RPMI8226 (cell line): ENCODE measurements around the gene ELFN2.

ENCODE experiments used
- DNase-seq: peaks from one replicate; pipeline ENCODE4 v3.0.0-alpha.2; 2015

Gene ELFN2

DNA sequence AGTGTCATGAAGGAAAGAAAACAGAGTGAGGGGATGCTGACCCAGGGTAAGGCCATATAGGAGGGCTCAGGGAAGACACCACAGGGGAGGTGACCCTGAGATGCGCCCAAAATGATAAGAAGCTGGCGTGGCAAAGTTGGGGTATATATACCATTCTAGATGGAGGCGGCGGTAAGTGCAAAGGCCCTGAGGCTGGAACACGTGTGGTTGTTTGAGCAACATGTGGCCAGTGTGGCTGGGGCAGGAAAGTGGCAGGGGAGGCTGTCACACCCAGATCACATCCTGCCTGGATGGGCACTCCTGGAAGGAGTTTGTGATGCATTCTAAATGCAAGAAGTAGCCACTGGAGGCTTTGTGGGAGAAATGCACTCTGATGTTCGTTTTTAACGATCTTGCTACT, 74.8 kb downstream of the ELFN2 start:
- no peak for DNase-seq

DNA sequence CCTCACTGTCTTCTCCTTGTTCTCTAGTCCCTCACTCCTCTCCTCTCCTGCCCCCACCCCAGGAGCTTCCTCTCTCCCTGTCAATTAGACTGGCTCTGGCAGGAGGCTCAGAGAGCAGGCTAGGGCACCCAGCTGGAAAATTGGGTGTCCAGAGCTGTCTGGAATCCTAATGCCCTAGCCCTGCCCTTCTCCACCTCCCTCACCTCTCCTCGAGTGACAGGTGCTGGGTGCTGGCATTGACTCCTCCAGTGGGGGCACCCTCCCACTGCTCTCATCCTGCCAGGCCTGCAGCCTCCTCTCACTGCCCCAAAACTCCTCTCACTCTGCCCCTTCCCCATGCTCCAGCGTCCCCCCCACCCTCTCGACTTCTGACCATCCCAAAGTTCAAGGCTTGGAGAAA, 76.0 kb downstream of the ELFN2 start:
- DNase-seq, result peak; percentile 68

DNA sequence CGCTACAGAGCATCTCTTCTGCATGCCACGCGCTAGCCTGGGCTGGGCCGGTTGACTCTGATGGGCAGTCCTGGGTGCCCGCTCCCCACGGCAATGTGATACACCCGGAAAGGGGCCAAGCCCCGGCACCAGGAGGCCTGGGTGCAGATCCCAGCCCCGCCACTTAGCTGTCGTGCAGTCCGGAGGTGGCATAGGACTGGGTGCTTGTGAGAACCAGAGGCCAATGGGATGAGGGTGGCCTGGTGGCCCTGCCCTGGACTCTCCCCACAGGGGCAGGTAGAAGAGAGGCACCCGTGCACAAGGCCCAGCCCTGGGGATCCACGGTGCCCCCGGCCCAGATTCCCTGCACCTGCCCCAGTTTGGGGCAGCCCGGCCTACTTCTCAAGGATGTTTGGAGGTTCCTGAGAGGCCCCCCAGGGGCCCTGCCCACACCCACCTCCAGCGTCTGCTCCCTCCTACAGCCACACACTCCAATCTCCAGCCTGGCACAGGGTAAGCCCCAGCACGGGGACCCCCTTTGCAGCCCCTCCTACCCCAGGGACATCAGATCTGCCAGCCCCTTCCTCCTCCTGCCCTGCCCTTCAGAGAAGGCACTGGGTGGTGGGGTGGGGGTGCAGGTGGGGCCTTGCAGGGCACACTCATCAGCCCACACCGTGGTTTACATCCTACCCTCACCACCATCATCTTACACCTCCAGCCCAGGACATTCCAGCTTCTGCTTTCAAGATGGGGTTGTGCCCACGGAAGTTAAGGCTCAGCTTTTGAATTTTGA, 78.0 kb downstream of the ELFN2 start:
- DNase-seq, result no peak

DNA sequence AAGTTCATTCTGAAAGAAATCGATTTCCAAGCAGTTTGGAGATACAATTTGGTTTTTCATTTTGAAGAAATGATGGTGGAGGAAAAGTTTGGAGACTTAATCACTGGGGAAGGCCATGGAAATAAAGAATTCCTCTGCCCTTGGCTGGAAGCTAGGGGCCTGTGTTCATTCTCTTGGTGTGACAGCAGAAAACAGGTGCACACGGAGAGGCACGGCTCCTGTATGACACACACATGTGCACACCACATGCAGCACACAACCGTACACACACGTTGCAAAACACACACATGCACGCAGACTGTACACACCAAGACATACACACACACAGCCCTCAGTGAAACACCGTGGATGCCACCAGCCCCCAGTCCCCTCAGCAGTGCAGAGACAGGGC, 80.8 kb downstream of the ELFN2 start:
- DNase-seq, result no peak

DNA sequence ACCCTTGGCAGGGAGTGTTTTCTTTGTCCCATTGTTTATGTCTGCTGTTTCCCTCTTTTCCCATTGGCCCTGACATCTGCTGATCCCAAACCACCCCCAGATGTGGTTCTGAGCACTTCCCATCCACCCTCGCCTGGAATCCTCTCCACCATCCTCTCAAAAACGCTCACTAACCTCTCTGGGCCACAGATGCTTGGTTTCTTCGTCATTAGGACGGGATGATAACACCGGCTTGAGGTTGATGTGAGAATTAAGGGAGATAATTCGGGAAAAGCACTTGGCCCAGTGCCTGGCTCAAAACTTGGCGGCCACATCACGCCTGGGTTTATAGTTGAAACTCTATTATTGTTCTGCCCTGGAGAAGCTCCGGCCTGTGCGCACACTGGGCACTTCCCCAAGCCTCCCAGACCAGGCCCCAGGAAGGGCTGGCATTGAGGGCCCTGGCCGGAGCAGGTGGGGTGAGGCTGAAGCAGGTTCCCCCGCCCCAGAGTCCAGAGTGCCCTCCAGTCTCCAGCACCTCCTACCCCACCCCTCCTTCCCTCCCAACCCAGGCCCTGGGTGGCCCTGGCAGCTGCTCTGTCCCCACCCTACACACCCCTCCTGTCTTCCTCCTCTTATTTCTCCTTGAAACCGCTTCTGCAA, 81.3 kb downstream of the ELFN2 start:
- no peak for DNase-seq

DNA sequence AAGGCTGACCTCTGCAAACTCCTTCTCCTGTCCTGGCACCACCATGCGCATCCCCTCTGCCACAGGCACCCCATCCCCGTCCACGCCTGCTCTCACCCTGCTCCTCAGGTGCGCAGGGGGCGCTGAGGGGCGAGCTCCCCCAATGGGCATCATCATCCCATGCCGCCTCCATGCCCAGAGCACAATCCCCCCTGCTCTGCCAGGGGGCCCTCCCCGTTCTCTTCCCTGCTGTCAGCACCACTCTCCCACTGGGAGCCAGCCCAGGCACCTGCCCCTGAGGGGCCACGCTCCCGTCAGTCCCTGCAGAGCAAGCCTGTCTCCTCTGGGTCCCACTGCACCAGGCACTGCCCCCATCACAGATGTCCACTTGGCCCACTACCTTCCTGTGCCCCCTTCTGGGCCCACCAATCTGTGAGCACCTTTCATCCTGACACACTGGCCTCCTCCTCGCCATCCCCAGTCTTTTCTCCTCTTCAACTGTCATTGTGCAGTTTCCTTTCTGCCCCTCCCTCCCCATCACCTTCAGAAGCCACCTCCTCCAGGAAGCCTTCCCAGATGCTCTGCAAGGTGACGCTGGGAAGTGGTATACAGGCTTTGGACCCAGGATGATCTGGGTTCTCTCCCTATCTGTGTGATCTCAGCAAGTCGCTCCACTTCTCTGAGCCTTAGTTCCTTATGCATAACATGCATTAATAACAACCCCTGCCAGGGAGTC, 82.4 kb downstream of the ELFN2 start:
- DNase-seq, result no peak

DNA sequence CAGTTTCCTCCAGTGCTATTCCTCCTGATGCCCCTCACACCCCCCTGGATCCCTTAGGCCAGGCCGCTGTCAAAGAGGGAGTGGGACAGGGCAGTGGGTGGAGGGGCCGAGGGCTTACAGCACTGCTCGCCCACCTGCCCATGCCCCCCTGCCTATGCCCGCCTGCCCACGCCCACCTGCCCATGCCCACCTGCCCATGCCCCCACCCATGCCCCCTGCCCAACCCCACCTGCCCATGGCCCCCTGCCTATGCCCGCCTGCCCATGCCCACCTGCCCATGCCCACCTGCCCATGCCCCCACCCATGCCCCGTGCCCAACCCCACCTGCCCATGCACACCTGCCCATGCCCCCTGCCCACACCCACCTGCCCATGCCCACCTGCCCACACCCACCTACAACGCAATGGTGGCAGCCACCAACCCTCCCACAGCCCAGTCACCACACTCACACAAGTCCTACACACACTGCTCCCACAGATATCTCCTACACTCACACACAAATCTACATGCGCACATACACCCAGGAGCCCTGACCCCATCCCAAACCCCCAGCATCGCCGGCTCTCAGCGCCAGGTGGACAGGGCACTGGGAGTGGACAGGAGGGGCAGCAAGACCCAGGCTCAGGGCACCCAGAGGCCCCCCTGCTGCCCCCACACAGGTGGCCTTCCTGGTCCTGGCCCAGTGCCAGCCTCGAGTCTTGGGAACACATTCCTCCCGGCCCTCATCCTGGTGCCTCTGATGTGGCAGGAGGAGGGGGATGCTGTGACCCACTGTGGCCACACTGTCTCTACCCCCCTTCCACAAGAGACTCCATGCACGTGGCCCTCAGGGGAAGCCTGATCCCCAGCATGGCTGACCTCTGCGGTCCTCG, 83.2 kb downstream of the ELFN2 start:
- DNase-seq, result no peak

DNA sequence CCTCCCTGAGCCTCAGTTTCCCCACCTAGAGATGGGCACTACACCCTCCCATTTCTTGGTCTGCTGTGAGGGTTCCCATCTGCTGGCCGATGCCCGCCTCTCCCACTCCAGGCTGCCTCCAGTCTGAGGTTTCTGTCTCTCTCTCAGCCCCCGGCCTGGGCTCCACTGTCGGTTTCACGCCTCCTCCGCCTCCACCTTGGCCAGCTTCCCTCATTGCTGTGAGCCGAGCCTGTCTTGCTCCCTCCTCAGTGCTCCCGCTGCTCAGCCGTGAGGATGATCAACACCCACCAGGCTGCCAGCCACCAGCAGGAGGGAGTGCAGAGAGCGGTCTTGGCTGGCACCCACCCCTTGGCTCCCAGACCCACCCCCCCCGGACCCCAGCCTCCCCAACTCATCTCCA, 83.9 kb downstream of the ELFN2 start:
- no peak for DNase-seq

DNA sequence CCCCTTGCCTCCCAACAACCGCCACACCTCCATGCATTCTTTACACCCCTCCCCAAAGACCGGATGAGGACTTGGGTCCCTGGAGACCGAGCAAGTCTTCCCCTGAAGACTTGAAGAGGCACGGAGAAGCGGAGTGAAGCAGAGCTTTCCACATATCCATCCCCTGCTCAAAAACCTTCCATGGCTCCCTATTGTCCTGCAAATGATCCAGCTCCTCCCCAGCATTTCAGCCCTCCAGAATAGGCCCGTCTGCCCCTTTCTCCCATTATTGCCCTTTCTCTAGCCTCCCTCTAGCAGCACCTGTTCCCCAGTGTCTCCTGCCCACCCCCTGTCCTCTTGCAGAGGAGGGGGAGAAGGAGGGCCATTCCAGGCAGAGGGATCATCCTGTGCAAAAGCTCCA, 85.2 kb downstream of the ELFN2 start:
- no peak for DNase-seq

DNA sequence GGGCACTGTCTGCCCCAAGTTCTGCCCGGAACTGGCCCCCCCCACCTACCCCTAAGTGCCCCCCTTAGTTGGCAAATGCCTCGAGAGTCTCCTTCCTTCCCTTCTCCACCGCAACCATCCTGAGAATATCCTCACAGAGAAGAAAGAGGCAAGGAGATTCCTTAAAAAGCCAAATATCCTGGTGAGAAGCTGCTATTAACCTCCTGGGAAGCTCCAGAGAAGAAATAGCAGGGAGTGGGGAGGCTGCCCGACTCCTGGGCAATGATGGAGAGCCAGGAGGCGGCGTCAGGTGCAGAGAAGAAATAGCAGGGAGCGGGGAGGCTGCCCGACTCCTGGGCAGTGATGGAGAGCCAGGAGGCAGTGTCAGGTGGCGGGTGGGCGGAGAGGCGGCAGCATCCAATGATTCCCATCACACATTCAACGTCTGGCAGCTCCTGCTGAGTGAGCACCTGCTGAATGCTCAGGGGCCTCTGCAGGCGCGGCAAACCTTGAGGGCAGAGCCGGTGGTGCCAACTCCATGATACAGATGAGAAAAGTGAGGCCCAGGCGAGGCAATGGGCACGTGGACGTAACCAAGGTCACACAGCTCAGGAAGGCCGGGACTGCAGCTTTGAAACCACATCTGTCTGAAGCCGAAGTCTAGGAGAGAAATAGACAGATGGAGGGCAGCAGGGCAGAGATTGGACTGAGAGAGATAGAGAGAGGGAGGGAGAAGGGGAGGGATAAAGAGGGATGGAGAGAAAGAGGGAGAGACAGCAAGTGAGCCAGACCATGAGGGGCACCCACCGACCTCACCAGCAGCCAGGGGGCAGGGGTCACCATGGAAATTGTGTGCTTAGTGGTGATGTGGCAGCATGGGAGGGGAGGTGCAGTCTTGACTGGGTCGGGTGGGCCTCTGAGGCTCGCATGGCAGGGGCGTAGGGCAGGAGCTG, 86.7 kb downstream of the ELFN2 start:
- DNase-seq, result no peak

DNA sequence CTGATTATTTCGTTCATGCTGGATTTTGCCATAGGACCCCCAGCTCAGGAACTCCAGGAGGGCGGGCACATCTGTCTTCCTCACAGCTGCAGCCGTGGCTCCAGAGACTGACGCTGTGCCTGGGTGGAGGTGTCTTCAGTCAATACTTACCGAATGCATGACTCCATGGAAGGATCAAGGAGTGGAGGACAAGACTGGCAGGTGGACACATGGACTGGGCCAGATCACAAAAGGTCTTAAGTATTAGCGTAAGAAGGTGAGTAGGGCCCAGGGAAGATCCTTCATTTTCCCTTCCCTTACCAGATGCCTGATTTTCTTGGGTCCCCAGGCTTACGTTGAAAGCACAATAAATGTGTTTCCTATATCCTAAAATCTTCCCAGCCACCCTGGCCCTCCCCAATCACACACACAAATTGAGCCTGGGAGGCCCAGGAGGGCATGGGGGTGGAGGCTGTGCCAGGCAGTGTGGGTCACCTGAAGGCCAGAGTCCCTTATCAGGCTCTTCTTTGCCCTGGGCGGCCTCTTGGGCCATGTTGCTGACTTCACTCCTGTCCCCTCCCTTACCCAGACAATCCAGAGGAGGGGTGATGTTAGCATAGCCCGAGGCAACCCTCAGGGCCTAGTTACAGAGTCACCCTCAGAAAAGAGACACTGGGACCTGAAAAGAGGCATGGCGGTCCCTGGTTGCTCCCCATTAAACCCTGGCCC, 88.6 kb downstream of the ELFN2 start:
- DNase-seq, result no peak

DNA sequence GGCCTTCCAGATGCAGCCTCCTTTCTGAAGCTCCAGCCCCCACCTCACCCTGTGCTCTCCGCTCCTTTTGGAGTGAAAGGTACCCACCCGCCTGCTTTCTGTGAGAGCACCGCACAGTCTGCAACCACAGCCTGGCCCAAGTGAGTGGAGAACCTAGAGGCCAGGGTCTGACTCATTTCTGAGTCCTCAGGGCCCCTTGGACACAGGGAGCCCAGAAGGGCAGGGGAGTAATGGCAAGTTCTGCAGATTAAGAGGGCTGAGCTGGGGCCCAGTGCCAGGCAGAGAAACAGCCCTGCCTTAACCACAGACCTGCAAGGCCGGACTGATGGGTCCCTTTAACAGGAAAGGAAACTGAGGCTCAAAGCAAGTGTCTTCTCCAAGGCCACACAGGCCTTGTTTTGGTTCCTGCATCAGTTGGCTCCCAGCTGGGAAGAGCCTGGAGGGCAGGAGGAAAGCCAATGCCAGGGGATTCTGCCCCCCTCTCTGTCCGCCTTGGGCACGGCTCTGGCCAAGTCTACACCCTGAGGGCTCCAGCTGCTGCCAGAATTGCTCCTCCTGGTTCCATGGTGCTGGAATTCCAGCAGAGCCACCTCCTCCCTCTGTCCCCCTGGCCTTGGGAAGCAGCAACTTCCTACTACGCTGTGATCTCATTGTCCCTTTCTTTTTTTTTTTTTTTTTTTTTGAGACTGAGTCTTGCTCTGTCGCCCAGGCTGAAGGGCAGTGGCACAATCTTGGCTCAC, 89.9 kb downstream of the ELFN2 start:
- DNase-seq, result no peak

DNA sequence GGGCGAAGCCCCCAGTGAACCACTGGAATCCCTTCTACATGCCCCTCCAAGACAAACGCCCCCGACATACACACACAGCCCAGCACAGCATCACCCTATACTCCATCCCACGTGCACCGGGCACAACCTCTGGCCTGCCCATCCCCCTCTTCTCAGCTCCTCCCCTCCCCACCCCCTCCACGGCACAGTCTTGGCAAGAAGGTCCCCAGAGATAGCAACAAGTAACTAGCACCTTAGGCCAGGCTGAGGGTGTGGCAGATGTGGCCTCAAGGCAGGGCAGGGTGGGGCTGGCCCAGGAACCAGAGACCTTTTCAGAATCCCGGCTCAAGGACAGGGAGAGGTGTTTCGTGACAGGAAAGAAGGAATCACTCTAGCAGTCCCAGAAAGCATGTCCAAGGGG, 90.7 kb downstream of the ELFN2 start:
- DNase-seq, result peak; percentile 30

DNA sequence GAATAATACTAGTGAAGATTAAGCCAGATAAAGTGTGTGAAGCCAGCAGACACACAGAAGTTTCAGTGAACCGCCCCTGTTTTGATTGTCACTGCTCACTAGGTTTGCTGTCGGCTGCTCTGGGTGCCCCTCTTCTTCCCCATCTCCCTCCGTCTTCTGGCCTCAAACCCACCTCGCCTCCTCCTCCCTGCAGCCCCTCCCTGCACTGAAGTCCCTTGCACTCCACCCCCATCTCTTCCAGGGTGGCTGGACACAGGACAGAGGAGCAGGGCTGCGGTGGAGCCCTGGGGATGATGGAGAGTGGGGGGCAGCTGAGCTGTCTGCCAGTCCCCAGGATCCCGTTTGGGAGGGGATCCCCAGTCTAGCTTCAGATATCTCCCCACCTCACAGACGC, 91.5 kb downstream of the ELFN2 start:
- no peak for DNase-seq

DNA sequence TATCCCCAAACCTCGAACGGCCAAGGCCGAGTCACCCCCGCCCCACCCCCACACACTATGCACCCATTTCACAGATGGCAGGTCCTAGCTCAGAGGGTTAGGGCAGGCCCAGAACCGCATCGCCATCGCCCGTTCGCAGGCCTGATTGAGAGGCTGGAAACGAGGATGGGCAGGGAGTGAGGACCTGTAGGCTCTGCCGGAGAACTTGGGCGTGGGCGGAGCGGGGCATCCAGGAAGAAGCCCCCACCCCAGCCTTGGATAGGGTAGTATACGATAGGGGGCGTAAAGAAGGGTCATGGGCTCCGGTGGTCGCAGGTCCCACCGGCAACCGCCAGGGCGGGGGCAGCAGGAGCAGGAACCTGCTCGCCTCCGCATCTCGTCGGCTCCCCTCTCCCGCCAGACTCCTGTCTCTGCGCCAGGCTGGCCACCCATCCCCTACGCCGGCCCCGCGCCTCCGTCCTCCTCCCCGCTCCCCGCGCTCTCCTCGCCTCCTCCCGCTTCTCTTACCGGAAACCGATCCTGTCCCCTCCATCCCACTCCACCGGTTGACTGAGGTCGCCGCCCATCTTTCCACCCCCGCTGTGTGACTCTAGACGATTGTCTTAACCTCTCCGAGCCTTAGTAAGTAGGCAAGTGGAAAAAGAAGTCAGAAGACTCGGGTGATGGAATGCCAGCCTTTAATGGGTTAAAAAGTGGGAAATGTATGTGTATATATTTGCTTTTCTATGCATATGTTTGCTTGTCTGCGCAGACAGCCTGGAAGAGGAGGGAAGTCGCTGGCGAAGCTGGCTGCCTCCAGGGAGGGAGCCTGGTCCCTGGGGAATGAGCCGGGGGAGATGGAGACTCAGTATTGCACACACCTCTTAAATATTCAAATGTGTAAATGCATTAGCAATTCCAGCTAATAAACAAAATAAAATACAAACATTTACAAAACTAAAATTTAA, 92.1 kb downstream of the ELFN2 start:
- no peak for DNase-seq

DNA sequence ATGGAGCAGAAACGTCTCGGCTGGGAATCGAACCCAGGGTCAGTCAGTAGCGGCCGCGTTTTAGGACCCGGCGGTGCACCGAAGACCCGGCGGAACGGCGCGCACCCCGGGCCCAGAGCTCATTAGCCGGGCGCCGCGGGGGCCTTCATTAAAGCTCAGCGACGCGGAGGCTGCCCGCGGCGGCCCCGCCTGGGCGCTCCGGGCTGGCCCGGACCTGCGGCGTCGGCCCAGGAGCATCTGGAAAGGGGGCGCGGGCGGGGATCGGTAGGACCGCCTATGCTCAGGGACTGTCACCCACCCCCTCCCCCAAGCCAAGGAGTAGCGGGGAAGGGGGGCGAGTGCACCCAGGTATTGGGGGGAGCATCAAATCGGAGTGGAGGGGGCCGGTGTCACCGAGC, 92.8 kb downstream of the ELFN2 start:
- no peak for DNase-seq

DNA sequence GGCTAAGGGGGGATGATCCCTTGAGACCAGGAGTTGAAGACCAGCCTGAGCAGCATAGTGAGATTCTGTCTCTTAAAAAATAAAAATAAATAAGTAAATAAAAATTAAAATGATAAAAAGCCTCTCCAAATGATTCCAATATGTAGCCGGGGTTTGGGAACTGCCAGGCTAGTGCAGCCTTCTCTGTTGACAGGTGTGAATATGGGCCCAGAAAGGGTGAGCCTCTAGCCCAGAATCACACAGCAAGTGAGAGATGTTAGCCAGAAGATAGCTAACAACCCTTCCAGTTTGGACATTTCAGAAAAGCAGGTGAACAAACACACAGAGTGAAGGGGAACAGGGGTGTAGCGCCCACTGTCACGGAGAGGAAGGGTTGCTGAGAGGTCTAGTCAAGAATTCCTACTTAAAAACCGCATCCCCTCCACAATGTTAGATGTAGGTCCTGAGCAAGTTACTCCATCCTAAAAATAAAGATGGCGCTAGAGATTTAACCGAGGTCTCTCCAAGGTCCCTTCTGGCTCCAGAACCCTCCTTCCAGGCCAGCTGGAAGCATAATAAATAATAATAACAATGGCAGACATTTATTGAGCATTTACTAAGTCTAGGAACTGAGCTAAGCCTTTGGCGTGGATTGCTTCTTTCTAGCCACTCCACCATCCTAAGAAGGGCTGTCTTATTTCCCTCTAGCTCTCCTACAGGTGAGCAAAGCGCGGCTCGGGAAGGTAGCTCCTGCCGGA, 93.4 kb downstream of the ELFN2 start:
- no peak for DNase-seq

DNA sequence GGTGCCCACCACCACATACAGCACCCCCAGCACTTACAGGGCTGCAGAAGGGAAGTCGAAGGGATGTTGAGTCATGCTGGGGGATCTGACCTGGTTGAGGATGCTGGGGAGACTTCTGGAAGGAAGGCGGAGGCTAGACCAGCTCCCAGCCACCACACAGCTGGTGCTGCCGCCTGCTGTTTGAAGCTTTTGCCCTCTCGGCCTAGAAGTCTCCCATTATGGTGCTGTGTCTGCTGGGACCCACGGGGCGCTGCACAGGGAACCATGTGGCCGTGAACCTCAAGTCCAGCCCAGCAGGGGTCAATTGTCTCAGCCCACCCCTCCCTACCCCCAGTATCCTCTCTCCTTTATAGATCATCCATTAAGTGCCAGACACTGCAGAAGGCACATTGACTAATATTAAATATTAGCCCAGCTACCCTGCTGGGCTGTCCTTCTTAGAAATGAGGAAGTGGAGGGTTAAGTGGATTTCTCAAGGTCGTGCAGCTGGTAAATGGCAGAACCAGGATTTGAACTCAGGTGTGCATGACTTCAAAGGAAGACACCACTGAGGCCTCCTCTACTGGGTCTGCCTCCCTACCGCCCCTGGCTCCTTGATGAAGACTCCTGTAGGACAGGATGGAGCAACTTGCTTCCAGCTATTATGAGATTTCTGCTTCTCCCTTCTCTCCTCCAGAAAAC, 95.3 kb downstream of the ELFN2 start:
- DNase-seq, result peak; percentile 46
